NCI-H460 (cell line): Measurements from ENCODE around the gene KIAA1217. TPM values are rescaled to one million over a fixed set of nuclear protein-coding genes. Genes with fewer than 3 reads are reported as not detected.

ENCODE experiments used
- DNase-seq: peaks from one replicate; pipeline ENCODE4 v3.0.0-alpha.2; 2016; ENCODE audit warnings: low read depth; ENCODE audit errors: extremely low read depth
- total RNA-seq: library from RNA; depleted of rRNA; stranded (reverse); fragments of >200 nt; shearing (Covaris generic); gene quantifications from 2 replicates; pipeline ENCODE4 v1.2.3, GENCODE V29; 2014

KIAA1217 gene
- total RNA-seq, 1 experiment from 2014 or later: 3.5 TPM

DNA sequence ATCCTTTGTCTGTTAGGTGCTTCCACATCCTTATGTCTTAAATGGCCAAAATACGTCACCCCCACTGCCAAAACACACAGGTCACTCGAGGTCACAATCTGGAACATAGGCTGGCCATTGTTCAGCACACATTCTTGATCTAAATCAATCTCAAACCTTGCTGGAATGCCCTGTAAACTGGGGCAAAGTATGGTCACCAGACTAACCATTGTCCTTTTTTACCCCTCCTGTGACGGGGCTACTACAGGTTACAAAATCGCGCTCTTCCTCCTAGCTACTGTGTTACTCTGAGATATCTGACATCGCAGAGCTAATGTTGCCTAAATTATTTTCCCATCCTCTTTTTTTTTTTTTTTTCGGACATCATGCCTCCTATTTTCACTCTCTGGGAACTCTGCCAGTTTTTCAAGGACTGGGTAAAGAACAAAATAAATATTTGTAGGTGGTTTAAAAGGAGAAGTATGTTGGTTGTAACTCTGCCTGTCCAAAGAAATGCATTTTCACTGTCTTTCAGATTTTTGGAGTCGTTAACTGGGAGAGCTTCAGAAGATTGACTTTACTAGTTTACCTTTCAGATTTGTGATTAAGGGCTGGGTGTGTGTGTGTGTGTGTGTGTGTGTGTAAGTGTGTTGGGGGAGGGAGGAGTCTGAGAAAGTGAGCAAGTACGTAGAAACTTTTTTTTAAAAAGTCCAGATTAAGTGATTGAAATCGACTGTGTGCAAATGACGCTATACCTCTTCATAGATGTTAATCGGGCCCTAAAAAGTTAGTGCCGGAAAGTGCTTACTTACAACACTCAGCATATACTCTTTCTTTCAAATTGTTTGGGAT, 942 bp upstream of the KIAA1217 start:
- DNase-seq: no peak

DNA sequence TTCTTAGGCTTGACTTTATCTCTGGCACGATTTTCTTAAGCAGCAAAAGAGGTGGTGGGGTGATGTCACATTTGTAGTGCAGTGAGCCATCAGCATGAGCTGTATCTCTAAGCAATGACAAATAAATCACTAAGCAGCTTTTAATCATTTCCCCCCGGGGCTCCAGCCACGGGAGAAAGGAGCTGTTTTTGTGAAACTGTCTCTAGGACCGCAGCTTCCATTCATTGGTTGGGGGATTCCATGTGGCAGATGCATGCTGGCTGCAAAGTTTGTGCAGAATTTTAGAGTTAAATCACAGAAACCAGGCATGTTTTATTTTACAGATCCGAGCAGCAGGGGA, 464 bp downstream of the KIAA1217 start:
- DNase-seq: no peak

DNA sequence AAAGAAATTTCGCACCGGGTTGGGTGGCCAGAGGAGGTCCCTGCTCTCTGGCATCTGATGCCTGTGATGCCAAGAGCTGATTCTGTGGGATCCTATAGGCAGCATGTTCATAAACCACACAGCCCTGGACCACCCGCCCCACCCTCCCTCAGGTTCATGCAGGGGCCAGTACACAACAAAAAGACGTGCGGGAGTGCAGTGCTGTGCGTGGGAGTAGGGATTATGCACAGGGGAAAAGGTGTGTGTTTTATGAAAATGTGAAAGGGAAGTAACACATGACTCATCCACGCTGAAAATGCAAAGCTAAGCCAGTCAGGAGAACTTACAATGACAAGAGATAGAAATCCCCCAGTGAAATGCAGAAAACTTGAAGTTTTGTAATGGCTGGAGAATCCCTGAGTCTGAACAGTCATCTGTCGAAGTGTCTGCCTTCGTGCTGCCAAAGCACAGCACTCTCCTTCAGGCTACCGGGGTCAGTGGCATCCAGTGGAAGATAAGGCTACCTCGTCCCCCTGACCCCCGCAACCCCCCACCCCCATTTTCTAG, 1.1 kb downstream of the KIAA1217 start:
- DNase-seq: no peak

DNA sequence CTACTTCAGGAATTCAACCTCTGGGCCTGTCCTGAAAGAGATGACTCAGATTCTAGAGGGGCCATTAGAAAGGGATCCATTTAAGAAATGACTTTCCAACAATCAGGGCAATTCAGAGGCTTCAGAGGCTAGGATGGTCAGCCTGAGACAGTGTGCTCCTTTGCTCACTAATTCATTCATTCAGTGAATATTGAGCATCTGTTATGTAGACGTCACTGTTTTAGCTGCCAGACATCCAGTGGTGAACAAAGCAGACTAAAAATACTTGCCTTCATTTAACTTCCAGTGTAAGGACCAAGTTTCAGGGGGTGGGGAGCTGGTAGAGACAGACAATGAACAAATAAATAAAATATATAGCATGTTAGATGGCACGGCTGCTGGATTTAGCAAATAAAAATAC, 1.6 kb downstream of the KIAA1217 start:
- no peak for DNase-seq

DNA sequence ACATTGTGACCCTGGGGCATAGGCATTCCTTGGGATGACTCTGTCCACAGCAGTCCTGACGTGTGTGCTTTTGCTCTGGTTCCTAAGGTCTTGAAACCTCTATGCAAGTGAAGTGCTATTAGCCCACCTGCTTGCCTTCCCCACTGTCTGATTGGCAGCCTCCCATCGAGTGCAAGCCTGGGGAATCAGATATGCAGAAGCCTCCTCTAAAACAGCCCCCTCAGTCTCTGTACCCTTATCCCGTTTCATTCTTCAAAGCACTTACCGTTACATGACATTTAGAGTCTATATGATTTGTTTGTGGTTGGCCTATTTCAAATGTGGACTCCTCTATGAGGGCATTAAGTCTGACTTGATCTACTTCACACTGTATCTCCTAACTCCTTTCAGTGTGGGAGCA, 4.3 kb downstream of the KIAA1217 start:
- DNase-seq: no peak

DNA sequence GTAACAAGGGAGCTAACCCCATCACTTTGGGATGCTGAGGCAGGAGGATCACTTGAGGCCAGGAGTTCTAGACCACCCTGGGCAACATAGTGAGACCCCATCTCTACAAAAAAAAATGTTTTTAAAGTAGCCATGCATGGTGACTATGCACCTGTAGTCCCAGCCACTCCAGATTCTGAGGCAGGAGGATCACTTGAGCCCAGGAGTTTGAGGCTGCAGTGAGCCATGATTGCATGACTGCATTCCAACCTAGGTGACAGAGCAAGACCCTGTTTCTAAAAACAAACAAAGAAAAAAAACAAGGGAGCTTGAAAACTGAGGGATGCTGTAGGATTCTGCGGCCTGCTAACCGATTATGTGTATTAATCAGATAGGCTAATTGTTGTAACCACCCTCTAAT, 4.9 kb downstream of the KIAA1217 start:
- DNase-seq: no peak

DNA sequence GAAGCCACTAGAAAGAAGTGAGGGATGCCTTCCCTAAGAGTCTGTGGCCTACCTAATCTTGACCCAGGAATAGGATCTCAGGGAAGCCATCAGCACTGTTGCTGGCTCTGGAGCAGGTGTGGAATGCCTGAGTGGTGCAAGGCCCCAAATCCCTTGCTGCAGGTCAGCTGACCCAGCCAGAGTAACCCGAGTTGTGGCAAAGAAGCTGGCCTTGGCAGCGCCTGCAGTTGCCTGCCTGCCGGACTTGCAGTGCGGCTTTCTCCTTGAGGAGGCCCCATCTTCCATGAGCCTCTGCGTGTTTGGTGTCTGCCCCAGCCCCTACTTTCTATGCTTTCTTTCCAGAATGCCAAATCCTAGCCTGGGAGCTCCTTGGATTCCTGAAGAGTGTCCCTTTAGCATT, 5.8 kb downstream of the KIAA1217 start:
- no peak for DNase-seq

DNA sequence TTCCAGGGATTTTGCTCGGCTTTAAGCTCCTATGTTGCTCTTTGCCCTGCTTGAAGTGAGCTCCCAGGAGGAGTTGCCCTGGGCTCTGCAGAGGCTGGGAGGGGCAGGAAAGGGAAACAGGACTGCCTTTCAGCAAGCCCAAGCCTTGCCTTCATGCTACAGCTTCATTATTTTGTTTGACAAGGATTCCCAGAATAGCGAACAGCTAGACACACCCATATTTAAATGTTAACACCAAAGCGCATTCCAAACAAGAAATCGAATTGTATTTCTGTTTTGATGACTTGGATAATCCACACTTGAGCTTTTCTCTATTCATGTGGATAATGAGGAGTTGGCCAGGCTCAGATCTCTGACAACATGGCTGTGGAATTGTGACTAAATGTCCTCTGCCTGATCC, 6.3 kb downstream of the KIAA1217 start:
- DNase-seq: no peak

DNA sequence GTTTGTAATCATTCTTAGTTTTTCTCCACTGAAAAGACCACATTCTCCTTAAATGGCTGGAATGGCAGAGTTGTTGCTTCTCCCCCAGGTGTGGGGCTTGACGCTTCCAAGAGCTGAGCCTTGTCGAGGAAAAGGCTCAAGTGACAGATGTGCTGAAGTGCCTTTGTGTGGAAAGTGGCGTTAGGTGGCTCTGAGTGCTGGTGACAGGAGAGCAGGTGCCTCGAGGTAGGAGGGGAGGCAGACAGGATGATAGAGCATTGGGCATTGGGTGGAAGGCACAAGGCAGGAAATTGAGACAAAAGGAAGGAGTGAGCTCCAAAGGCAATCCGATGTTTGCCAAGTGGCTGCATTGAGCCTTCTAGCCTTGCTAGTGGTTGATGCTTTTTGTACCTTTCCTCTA, 6.7 kb downstream of the KIAA1217 start:
- no peak for DNase-seq

DNA sequence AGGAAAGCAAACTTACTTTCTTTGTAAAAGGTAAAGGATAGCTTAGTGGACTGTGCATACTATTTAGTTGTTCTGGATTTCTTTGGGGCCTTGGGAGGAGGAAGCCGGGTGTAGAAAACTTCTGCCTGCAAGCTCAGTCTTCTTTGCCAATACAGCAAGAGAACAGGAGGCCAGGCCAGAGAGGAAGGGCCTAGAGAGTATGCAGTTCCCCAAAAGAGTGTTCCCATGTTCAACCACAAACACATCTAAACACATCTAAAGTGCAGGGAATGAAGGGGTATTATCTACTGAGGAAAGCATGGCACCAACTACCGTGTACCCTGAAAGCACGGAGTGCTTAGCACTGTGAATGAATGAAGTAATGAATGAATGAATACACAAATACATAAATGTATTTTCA, 11.0 kb downstream of the KIAA1217 start:
- no peak for DNase-seq

DNA sequence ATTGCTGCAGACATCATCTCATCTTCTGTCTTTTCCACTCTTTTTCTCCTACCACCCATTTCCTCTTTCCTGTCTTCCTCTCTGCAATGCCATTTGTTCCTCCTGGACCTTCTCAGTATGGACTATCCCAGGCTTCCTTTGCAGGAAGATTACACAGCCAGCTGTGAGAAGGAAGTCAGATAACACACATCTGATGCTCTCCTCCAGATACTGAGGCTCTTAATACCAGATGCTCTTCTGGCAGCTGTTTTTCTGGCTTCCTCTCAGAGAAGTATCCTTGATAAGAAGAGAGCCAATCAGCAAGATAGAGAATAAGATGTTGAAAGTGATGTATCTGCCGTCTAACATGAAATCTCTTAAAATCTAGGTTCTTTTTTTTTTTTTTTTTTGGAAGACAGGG, 14.4 kb downstream of the KIAA1217 start:
- no peak for DNase-seq

DNA sequence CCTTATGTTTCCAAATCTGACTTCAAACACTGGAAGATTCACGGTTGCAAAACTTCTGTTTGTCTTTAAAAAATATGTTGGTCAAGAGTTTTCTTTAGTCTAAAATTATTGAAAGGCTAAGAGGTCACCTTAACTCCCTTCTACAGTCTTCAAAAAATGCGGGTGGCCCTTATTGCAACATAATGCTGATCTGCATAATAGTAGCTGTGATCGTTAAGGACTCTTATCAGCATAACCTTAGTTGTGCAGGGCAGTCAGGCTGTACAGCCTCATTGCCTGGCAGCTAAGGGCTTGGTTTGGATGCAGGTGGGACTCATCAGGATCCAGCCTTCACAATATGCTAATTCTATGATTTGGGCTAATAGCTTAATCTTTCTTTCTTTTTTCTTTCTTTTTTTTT, 15.0 kb downstream of the KIAA1217 start:
- DNase-seq: no peak

DNA sequence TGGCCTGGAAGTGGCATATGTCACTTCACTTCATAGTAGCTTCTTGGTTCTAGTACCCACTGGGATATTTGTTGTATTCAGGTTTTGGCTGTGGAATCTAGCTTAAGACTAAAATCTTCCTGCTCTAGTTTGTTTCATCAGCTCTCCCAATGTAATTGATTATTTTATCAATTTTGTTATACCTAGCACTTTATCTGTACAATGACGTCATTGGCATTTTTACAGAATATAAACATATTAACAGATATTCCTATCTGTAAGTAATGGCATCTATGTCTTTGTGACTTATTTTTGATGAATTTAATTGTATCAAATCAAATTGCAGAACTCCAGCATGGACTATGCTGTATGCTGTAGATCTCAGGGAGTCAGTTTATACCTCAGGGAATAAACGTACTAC, 19.7 kb downstream of the KIAA1217 start:
- DNase-seq: no peak

DNA sequence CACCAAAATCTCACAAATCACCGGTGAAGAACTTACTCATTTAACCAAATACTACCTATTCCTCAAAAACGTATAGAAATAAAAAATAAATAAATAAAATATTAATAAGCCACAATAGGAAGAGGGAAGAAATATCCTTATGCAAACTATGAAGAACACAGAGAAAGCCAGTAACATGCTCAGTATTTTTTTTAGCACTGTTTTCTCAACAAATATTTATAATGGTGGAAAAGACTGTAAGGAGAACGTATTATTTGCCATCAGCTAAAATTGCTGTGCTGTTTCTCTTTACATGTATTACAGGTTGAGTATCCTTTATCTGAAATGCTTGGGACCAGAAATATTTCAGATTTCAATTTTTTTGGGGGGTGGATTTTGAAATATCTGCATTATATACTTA, 21.0 kb downstream of the KIAA1217 start:
- DNase-seq: no peak

DNA sequence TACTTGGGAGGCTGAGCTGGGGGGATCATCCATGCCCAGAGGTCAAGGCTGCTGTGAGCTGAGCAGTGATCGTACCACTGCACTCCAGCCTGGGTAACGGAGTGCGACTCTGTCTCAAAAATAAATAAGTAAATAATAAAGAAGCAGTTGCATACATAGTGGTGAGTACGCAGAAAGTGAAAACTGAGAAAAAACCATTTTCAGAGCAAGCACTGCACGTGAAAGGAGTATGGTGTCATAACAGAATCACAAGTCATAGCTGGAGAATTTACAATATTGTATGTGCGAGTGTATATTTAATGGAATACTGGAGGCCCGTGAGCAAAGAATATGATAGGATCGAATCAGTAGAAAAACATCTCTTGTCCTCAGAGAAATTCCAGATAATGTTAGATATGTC, 22.3 kb downstream of the KIAA1217 start:
- DNase-seq: no peak

DNA sequence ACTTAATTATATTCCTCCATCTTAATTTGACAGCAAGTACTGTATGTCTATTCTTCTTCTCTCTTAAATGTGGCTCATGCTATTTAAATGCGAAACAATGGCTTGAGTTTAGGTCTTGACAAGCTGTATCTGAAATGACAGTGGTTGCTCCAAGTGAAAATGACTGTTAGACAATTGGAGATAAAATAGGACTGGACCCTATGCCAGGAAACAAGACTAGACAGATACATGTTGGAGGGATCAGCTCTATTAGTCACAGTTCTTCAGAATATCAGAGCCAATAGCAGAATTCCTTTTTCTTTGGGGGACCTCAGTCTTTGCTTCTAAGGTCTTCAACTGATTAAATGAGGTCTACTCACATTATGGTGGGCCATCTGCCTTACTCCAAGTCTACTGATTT, 25.8 kb downstream of the KIAA1217 start:
- DNase-seq: no peak

DNA sequence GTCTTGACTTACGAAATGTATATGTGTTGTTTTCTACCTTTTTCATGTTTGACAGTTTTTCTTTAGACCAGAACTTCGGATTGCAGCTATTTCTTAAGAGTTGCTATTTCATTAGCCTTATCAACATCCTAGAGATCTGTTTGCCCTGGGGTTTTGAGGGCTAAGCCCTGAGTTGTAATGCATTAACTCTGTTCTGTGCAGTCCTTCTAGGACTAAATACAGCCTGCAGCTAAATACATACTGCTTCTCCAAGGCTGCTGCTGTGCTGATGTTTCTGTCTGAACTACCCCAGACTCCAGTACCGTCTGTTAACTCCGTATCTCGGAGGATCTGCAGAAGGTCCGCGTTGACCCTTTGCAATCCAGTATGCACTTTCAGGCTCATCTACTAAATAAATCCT, 26.5 kb downstream of the KIAA1217 start:
- no peak for DNase-seq

DNA sequence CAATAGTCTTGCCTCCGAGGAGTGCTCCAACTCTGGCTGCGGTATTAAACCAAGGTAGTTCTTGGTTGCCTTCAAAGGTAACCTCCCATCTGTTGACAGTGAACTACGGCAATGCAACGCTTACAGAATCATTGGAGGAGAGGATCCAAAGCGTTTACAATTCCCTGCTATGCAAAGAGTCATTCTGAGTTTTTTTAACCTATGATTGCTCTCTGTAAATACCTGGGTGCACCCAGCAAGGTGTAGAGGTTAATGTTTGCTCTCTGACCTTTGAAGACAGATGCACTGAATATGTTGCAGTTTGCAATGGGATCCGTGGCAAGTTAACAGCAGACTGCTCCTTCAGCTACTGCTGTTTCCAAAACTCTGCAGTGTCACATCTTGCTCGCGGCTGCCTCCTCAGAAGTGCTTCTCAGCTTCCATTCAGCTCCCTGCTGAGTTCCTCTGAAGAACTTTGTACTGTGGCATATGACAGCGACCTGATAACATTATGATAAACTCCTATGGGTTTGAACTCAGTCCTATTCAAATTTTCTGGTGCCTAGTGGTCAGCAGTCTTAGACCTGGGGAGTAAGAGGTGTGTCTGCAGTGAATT, 29.0 kb downstream of the KIAA1217 start:
- no peak for DNase-seq

DNA sequence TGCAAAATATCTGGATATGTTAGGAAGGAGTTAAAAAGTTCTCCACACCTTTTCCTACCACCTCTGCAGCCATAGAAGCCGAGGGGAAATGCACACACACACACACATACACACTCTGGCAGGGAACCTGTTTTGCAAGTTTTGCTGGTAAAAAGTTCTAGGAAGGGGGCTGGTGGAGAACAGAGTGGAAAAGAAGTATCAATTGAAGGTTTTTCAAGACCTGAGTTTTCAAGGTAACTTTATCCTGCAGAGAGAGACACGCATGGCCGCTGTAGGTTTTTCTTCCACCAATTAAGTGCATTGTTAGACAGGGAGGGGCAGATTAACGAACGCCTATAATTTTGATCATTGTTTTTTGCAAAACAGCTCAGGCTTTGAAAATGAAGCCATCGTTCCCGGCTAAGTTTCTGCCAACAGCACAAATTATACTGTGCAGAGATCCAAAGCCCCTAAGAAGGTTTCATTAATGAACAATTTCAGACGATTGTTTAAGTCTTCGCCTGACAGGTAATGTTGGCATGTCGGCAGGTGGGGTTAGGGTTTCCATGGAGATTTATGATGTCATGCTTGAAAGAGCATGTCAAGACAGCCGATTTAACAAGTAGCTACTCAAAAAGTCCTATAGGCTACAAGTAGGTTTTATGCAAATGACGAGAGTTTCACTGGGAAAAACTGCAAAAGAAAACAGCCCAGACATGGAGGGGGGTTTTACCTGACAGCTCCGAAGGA, 29.7 kb downstream of the KIAA1217 start:
- no peak for DNase-seq

DNA sequence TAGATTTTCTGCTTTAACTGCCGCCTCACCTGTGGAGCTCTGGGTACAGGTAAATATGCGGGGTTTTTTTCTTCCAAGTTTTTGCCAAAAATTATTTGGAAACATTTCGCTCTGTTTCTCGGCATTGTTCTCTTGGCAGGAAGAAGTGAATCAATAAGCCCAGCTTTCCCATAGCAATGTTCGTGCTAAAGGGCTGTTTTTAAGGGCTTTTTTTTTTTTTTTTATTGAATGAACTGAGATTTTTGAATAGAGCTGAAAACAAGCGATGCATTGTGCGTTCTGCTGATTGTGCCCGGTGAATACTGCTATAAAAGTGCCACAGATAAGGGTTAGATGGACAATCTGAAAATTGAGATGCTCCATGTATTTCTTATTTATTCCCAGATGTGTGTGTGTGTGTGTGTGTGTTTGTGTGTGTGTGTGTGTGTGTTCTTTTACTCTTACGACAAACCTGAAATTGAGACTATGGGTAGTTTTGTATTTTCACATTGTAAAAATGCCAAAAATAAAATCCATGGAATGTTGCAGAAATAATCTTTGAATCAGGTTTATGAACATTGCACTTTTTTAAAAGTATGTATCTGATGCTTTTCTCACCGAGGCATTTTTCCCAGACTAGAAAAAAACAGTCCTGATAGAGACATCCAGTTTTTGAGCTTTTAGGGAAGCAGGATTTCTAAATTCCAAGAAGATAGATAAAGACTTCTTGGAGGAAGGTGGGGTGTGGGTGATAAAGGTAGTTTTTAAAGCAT, 30.5 kb downstream of the KIAA1217 start:
- no peak for DNase-seq
